ENCODE results near the gene COL20A1. TPM values are rescaled to one million over a fixed set of nuclear protein-coding genes. Genes with fewer than 3 reads are reported as not detected.

COL20A1 gene
- total and polyA plus RNA-seq, 2 of the 13 experiments (the other 11 are each of a cell fraction or from before 2014, with no cell fraction given): not detected

GRCh38 chr20:63349516-63349895 lies 56.5 kb downstream of the COL20A1 start (continued):
- no peak for TF ChIP-seq TERF1 (CRISPR knock-in tag; IDR thresholded peaks at IDR 0.05)
- TF ChIP-seq, protein P1, sequence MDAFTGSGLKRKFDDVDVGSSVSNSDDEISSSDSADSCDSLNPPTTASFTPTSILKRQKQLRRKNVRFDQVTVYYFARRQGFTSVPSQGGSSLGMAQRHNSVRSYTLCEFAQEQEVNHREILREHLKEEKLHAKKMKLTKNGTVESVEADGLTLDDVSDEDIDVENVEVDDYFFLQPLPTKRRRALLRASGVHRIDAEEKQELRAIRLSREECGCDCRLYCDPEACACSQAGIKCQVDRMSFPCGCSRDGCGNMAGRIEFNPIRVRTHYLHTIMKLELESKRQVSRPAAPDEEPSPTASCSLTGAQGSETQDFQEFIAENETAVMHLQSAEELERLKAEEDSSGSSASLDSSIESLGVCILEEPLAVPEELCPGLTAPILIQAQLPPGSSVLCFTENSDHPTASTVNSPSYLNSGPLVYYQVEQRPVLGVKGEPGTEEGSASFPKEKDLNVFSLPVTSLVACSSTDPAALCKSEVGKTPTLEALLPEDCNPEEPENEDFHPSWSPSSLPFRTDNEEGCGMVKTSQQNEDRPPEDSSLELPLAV (CRISPR knock-in tag; conservative IDR thresholded peaks at IDR 0.05; ENCODE audit: low read depth): no peak
- TF ChIP-seq, protein P2, sequence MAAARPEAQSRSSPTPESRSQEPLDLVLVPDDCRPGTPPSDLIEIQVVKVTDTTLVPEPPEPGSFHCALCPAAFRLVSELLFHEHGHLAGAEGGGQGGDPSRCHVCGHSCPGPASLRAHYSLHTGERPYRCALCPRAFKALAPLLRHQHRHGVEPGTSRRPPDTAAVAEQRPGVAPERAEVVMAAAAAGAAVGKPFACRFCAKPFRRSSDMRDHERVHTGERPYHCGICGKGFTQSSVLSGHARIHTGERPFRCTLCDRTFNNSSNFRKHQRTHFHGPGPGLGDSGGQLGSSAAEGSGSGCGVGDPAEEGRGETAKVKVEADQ (CRISPR knock-in tag; IDR thresholded peaks at IDR 0.05; ENCODE audit: borderline replicate concordance): no peak
- TF ChIP-seq, protein P3, sequence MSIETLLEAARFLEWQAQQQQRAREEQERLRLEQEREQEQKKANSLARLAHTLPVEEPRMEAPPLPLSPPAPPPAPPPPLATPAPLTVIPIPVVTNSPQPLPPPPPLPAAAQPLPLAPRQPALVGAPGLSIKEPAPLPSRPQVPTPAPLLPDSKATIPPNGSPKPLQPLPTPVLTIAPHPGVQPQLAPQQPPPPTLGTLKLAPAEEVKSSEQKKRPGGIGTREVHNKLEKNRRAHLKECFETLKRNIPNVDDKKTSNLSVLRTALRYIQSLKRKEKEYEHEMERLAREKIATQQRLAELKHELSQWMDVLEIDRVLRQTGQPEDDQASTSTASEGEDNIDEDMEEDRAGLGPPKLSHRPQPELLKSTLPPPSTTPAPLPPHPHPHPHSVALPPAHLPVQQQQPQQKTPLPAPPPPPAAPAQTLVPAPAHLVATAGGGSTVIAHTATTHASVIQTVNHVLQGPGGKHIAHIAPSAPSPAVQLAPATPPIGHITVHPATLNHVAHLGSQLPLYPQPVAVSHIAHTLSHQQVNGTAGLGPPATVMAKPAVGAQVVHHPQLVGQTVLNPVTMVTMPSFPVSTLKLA (IDR thresholded peaks at IDR 0.05): no peak
- no peak for TF ChIP-seq ONECUT2 (CRISPR knock-in tag; IDR thresholded peaks at IDR 0.05)
- TF ChIP-seq RBAK (CRISPR knock-in tag; IDR thresholded peaks at IDR 0.05): no peak
- no peak for TF ChIP-seq KDM6A (CRISPR knock-in tag; IDR thresholded peaks at IDR 0.05; ENCODE audit: low read depth)
- TF ChIP-seq, protein P4, sequence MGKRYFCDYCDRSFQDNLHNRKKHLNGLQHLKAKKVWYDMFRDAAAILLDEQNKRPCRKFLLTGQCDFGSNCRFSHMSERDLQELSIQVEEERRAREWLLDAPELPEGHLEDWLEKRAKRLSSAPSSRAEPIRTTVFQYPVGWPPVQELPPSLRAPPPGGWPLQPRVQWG (CRISPR knock-in tag; IDR thresholded peaks at IDR 0.05; ENCODE audit: borderline replicate concordance, low read depth): no peak
- no peak for TF ChIP-seq ZNF33A (CRISPR knock-in tag; IDR thresholded peaks at IDR 0.05; ENCODE audit: borderline replicate concordance)
